Left renal pelvis (tissue), 4 donors: ENCODE measurements around the gene LPIN3. TPM values are rescaled to one million over a fixed set of nuclear protein-coding genes. Genes with fewer than 3 reads are reported as not detected.

Experiments
- polyA plus RNA-seq, 4 donors: library from polyadenylated mRNA; unstranded; fragments of 120-200 nt; gene quantifications; one replicate each; pipeline ENCODE4 v1.2.1, GENCODE V29; 2013; ENCODE audit not compliant: insufficient read length in 4 of 4

LPIN3 gene
- polyA plus RNA-seq, 4 donors: 5.6 to 19.6 (median 10.5) TPM

Other genes with a start within 250 kb of the LPIN3 start
- gene PLCG1, start 203.3 kb upstream of the LPIN3 start, polyA plus RNA-seq: 100 to 1,000 TPM; 110 to 202 (median 144) TPM
- gene ZHX3, start 23.1 kb upstream of the LPIN3 start, polyA plus RNA-seq: 10 to 100 TPM; 14.1 to 24.8 (median 22.6) TPM
- gene EMILIN3, start 26.0 kb downstream of the LPIN3 start, polyA plus RNA-seq: 10 to 100 TPM in 2 of 4 donors, 1 to 10 TPM in 2; 8.4 to 43.3 (median 10.5) TPM